Naive B cell (primary cell): ENCODE measurements around the gene BFSP2. TPM values are rescaled to one million over a fixed set of nuclear protein-coding genes. Genes with fewer than 3 reads are reported as not detected.

Experiments used
- ATAC-seq, 2 donors: fragments of 150-1000 bp; cut with Tn5 transposase; 2 replicates each; pipeline ENCODE4 v1.10.0; 2021; ENCODE audit warnings: low read depth in 2 of 2, mild to moderate bottlenecking in 2 of 2, moderate library complexity in 2 of 2
- DNase-seq: peaks from one replicate; pipeline ENCODE4 v3.0.0; 2022
- H3K27ac Mint-ChIP-seq, 6 donors: one replicate each; pipeline ENCODE4 v1.8.0; 2020 to 2022; ENCODE audit warnings: mild to moderate bottlenecking in 6 of 6, mixed read lengths in 6 of 6, moderate library complexity in 5 of 6, inconsistent platforms in 2 of 6
- H3K27me3 Mint-ChIP-seq, 3 donors: one replicate each; pipeline ENCODE4 v1.8.0; 2021 to 2022; ENCODE audit warnings: mixed read lengths in 3 of 3, mild to moderate bottlenecking in 1 of 3
- H3K36me3 Mint-ChIP-seq, 2 donors: one replicate each; pipeline ENCODE4 v1.8.0; 2020 to 2022; ENCODE audit warnings: mixed read lengths in 2 of 2, inconsistent platforms in 1 of 2, mild to moderate bottlenecking in 1 of 2
- H3K4me1 Mint-ChIP-seq, 3 donors: one replicate each; pipeline ENCODE4 v1.8.0; 2020 to 2022; ENCODE audit warnings: mixed read lengths in 3 of 3, inconsistent platforms in 1 of 3, mild to moderate bottlenecking in 1 of 3, moderate library complexity in 1 of 3
- H3K4me3 Mint-ChIP-seq, 8 donors: one replicate each; pipeline ENCODE4 v1.8.0; 2020 to 2022; ENCODE audit warnings: mild to moderate bottlenecking in 8 of 8, mixed read lengths in 8 of 8, moderate library complexity in 8 of 8, inconsistent platforms in 2 of 8
- H3K9me3 Mint-ChIP-seq, 7 donors: one replicate each; pipeline ENCODE4 v1.8.0; 2020 to 2022; ENCODE audit warnings: mixed read lengths in 7 of 7, mild to moderate bottlenecking in 5 of 7, inconsistent platforms in 2 of 7, moderate library complexity in 1 of 7
- polyA plus RNA-seq, 6 donors: library from polyadenylated mRNA; unstranded; fragments of 300-500 nt; fragmentation: Illumina TruSeq; gene quantifications; one replicate each; pipeline ENCODE4 v1.2.3, GENCODE V29; 2021; ENCODE audit warnings: low read depth in 6 of 6

Gene BFSP2
- polyA plus RNA-seq, 6 donors from 2014 or later: 0.94 to 3.3 (median 2.5) TPM; not detected in 2

GRCh38 chr3:133388696-133389395 is 11.0 kb upstream of the BFSP2 start:
- ATAC-seq: no peak
- no peak for DNase-seq
- H3K27ac Mint-ChIP-seq: peak overlapping the region in 1 of 6 donors; percentile 33
- H3K4me3 Mint-ChIP-seq: no peak overlapping the region
- peaks cover 0 to 7% (median 0%) of the 10 kb centered on the region in 3 donors for H3K4me1 Mint-ChIP-seq
- H3K27me3 Mint-ChIP-seq: peaks cover 0 to 29% (median 27%) of the 10 kb centered on the region in 3 donors
- peaks cover 0 to 3% (median 0%) of the 10 kb centered on the region in 7 donors for H3K9me3 Mint-ChIP-seq
- H3K36me3 Mint-ChIP-seq: peaks cover 0 to 3% of the 10 kb centered on the region in 2 donors

- H3K9me3 Mint-ChIP-seq: peaks cover 0 to 9% (median 4%) of the 10 kb centered on the region in 7 donors
- H3K36me3 Mint-ChIP-seq: peaks cover 3 to 8% of the 10 kb centered on the region in 2 donors
- H3K27me3 Mint-ChIP-seq: peaks cover 4 to 15% (median 12%) of the 10 kb centered on the region in 3 donors
- H3K4me3 Mint-ChIP-seq: no peak overlapping the region
- no peak overlapping the region for H3K27ac Mint-ChIP-seq
- DNase-seq: no peak
- no peak for ATAC-seq
- H3K4me1 Mint-ChIP-seq: peaks cover 5 to 8% (median 7%) of the 10 kb centered on the region in 3 donors
These were observed 9.1 kb upstream of the BFSP2 start for GRCh38 chr3:133390715-133391114.

GRCh38 chr3:133393204-133393603 is 6.7 kb upstream of the BFSP2 start:
- Mint-ChIP-seq H3K4me1 (peaks cover 5 to 8% (median 7%) of the 10 kb centered on the region in 3 donors), H3K36me3 (peaks cover 3 to 8% of the 10 kb centered on the region in 2 donors), H3K27me3 (peaks cover 4 to 22% (median 12%) of the 10 kb centered on the region in 3 donors), H3K4me3 (no peak overlapping the region), H3K27ac (no peak overlapping the region), H3K9me3 (peaks cover 0 to 9% (median 4%) of the 10 kb centered on the region in 7 donors)
- ATAC-seq (no peak), DNase-seq (no peak)

- Mint-ChIP-seq H3K9me3 (peaks cover 0 to 9% (median 4%) of the 10 kb centered on the region in 7 donors), H3K4me3 (no peak overlapping the region), H3K36me3 (peaks cover 3 to 8% of the 10 kb centered on the region in 2 donors), H3K27me3 (peaks cover 4 to 27% (median 18%) of the 10 kb centered on the region in 3 donors), H3K4me1 (peaks cover 5 to 8% (median 7%) of the 10 kb centered on the region in 3 donors), H3K27ac (peak overlapping the region in 1 of 6 donors; percentile 66)
- no peak for ATAC-seq
- no peak for DNase-seq
These were observed 6.0 kb upstream of the BFSP2 start for GRCh38 chr3:133393691-133394474.

- peaks cover 5 to 8% (median 7%) of the 10 kb centered on the region in 3 donors for H3K4me1 Mint-ChIP-seq
- ATAC-seq (no peak), DNase-seq (no peak)
- H3K36me3 Mint-ChIP-seq: peaks cover 3 to 8% of the 10 kb centered on the region in 2 donors
- peaks cover 7 to 32% (median 27%) of the 10 kb centered on the region in 3 donors for H3K27me3 Mint-ChIP-seq
- H3K27ac Mint-ChIP-seq: peak overlapping the region in 2 of 6 donors; percentile 66
- peaks cover 0 to 9% (median 4%) of the 10 kb centered on the region in 7 donors for H3K9me3 Mint-ChIP-seq
- no peak overlapping the region for H3K4me3 Mint-ChIP-seq
These were observed 5.1 kb upstream of the BFSP2 start for GRCh38 chr3:133394561-133395311.

GRCh38 chr3:133396906-133397305 is 3.0 kb upstream of the BFSP2 start:
- Mint-ChIP-seq H3K27me3 (peaks cover 8 to 32% (median 31%) of the 10 kb centered on the region in 3 donors), H3K27ac (no peak overlapping the region), H3K9me3 (peaks cover 0 to 9% (median 4%) of the 10 kb centered on the region in 7 donors), H3K36me3 (peaks cover 3 to 8% of the 10 kb centered on the region in 2 donors), H3K4me3 (no peak overlapping the region), H3K4me1 (peaks cover 5 to 8% (median 7%) of the 10 kb centered on the region in 3 donors)
- ATAC-seq: no peak
- no peak for DNase-seq

- peaks cover 8 to 47% (median 42%) of the 10 kb centered on the region in 3 donors for H3K27me3 Mint-ChIP-seq
- no peaks in the 10 kb centered on the region for H3K4me1 Mint-ChIP-seq
- H3K36me3 Mint-ChIP-seq: no peaks in the 10 kb centered on the region
- DNase-seq (no peak), ATAC-seq (no peak)
- H3K27ac Mint-ChIP-seq: no peak overlapping the region
- no peaks in the 10 kb centered on the region for H3K9me3 Mint-ChIP-seq
- H3K4me3 Mint-ChIP-seq: no peak overlapping the region
These were observed 1.7 kb downstream of the BFSP2 start for GRCh38 chr3:133401374-133402135.

GRCh38 chr3:133404920-133405319 is 5.1 kb downstream of the BFSP2 start:
- no peak for ATAC-seq
- H3K9me3 Mint-ChIP-seq: no peaks in the 10 kb centered on the region
- H3K27ac Mint-ChIP-seq: no peak overlapping the region
- DNase-seq: no peak
- peaks cover 14 to 61% (median 43%) of the 10 kb centered on the region in 3 donors for H3K27me3 Mint-ChIP-seq
- no peak overlapping the region for H3K4me3 Mint-ChIP-seq
- H3K36me3 Mint-ChIP-seq: no peaks in the 10 kb centered on the region
- H3K4me1 Mint-ChIP-seq: no peaks in the 10 kb centered on the region

GRCh38 chr3:133408366-133408765 is 8.5 kb downstream of the BFSP2 start:
- H3K9me3 Mint-ChIP-seq: no peaks in the 10 kb centered on the region
- H3K36me3 Mint-ChIP-seq: no peaks in the 10 kb centered on the region
- ATAC-seq (no peak), DNase-seq (no peak)
- H3K4me1 Mint-ChIP-seq: peaks cover 0 to 4% (median 0%) of the 10 kb centered on the region in 3 donors
- no peak overlapping the region for H3K4me3 Mint-ChIP-seq
- no peak overlapping the region for H3K27ac Mint-ChIP-seq
- H3K27me3 Mint-ChIP-seq: peaks cover 18 to 71% (median 51%) of the 10 kb centered on the region in 3 donors

- H3K27me3 Mint-ChIP-seq: peaks cover 22 to 66% (median 51%) of the 10 kb centered on the region in 3 donors
- H3K27ac Mint-ChIP-seq: no peak overlapping the region
- H3K9me3 Mint-ChIP-seq: no peaks in the 10 kb centered on the region
- H3K36me3 Mint-ChIP-seq: no peaks in the 10 kb centered on the region
- ATAC-seq (no peak), DNase-seq (no peak)
- H3K4me1 Mint-ChIP-seq: peaks cover 0 to 9% (median 2%) of the 10 kb centered on the region in 3 donors
- H3K4me3 Mint-ChIP-seq: no peak overlapping the region
These were observed 9.1 kb downstream of the BFSP2 start for GRCh38 chr3:133408961-133409360.

GRCh38 chr3:133410191-133410892 is 10.5 kb downstream of the BFSP2 start:
- H3K27me3 Mint-ChIP-seq: peaks cover 22 to 58% (median 45%) of the 10 kb centered on the region in 3 donors
- H3K9me3 Mint-ChIP-seq: peaks cover 0 to 5% (median 0%) of the 10 kb centered on the region in 7 donors
- ATAC-seq (no peak), DNase-seq (no peak)
- no peaks in the 10 kb centered on the region for H3K36me3 Mint-ChIP-seq
- no peak overlapping the region for H3K4me3 Mint-ChIP-seq
- H3K27ac Mint-ChIP-seq: no peak overlapping the region
- H3K4me1 Mint-ChIP-seq: peaks cover 0 to 9% (median 2%) of the 10 kb centered on the region in 3 donors
